ENCODE measurements around the gene GSX2. TPM values are rescaled to one million over a fixed set of nuclear protein-coding genes. Genes with fewer than 3 reads are reported as not detected.
"Not testable (repeated sequence)": the region's sequence is repeated elsewhere in the genome, so short reads cannot be mapped to it uniquely, and the experiment has no call there.

The GSX2 gene
- total RNA-seq, 2 donors from 2014 or later = not detected

DNA sequence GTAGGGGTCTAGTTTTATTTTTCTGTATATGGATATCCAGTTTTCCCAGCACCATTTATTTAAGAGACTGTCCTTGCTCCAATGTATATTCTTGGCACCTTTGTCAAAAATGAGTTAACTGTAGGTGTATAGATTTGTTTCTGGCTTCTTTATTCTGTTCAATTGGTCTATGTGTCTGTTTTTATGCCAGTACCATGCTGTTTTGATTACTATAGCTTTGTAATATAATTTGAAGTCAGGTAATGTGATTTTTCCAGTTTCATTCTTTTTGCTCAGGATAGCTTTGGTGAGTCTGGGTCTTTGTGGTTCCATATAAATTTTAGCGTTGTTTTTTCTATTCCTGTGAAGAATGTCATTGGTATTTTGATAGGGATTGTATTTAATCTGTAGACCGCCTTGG lies 28.7 kb downstream of the GSX2 start:
- not testable (repeated sequence) for DNase-seq; H3K27ac Mint-ChIP-seq; H3K9me3 Mint-ChIP-seq; H3K4me1 Mint-ChIP-seq (ENCODE audit: low read depth); H3K27me3 Mint-ChIP-seq (ENCODE audit: low read depth); H3K4me3 Mint-ChIP-seq; H3K36me3 Mint-ChIP-seq (ENCODE audit: insufficient read depth in 2 of 2); ATAC-seq (replicated peaks in 1 of 2)

DNA sequence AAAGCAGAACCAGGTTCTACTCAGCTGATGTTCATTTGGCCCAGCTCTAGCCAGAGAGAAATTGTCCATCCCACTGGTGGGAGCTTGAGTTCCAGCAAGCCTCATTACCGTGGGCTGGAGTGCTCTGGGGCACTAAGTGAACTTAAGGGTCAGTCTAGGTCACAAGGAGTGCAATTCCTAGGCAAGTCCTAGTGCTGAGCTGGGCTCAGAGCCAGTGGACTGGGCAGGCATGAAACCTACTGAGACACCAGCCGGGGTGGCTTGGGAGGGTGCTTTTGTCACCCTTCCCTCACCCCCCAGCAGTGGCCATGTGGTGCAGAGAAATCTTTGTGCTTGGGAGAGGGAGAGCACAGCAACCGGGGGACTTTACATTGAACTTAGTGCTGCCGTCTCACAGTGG lies 39.4 kb downstream of the GSX2 start:
- H3K27me3 Mint-ChIP-seq (ENCODE audit: low read depth) = no peaks in the 10 kb centered on the region
- H3K27ac Mint-ChIP-seq = no peak overlapping the region
- no peaks in the 10 kb centered on the region for H3K9me3 Mint-ChIP-seq
- DNase-seq (no peak), ATAC-seq (replicated peaks in 1 of 2) (no peak)
- H3K4me3 Mint-ChIP-seq = no peak overlapping the region
- H3K36me3 Mint-ChIP-seq (ENCODE audit: insufficient read depth in 2 of 2) = no peaks in the 10 kb centered on the region
- peaks cover 9% of the 10 kb centered on the region for H3K4me1 Mint-ChIP-seq (ENCODE audit: low read depth)

DNA sequence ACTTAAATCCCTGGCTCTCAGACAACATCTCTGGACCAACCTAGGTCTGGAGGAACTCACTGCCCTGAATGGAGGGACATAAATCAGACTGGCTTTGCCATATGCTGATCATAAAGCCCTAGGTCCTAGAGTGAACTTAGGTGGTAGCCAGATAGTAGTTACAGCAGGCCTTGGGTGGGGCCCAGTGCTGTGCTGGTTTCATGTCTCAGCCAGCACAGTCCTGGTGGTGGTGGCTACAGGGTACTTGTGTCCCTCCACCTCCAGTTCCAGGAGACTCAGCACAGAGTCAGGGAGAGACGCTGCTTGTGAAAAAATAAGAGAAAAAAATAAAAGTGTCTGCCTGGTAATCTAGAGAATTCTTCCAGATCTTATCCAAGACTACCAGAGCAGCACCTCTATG lies 40.3 kb downstream of the GSX2 start:
- Mint-ChIP-seq H3K4me1 (ENCODE audit: low read depth) (peaks cover 17% of the 10 kb centered on the region), H3K9me3 (no peaks in the 10 kb centered on the region), H3K27me3 (ENCODE audit: low read depth) (no peaks in the 10 kb centered on the region), H3K36me3 (ENCODE audit: insufficient read depth in 2 of 2) (no peaks in the 10 kb centered on the region), H3K4me3 (no peak overlapping the region), H3K27ac (no peak overlapping the region)
- no peak for DNase-seq
- no peak for ATAC-seq (replicated peaks in 1 of 2)

DNA sequence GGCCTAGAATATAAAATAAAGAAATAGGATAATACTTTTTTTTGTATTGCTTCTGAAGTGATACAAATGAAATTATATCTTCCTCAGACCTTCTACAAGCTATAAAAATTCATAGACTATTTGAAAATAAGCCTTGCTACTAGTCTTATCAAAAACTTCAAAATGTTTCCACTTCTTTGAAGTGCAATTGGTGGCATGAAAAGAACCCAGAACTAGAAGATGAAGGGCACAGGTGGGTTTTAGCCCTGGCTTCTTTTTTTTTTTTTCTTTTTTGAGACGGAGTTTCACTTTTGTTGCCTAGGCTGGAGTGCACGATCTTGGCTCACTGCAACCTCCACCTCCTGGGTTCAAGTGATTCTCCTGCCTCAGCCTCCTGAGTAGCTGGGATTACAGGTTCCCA lies 44.2 kb downstream of the GSX2 start:
- H3K4me1 Mint-ChIP-seq (ENCODE audit: low read depth) = peaks cover 18% of the 10 kb centered on the region
- H3K27me3 Mint-ChIP-seq (ENCODE audit: low read depth) = no peaks in the 10 kb centered on the region
- H3K4me3 Mint-ChIP-seq = no peak overlapping the region
- ATAC-seq (replicated peaks in 1 of 2) (no peak), DNase-seq (no peak)
- peaks cover 0 to 2% of the 10 kb centered on the region in 2 donors for H3K36me3 Mint-ChIP-seq (ENCODE audit: insufficient read depth in 2 of 2)
- peaks cover 0 to 3% of the 10 kb centered on the region in 2 donors for H3K9me3 Mint-ChIP-seq
- H3K27ac Mint-ChIP-seq = no peak overlapping the region

DNA sequence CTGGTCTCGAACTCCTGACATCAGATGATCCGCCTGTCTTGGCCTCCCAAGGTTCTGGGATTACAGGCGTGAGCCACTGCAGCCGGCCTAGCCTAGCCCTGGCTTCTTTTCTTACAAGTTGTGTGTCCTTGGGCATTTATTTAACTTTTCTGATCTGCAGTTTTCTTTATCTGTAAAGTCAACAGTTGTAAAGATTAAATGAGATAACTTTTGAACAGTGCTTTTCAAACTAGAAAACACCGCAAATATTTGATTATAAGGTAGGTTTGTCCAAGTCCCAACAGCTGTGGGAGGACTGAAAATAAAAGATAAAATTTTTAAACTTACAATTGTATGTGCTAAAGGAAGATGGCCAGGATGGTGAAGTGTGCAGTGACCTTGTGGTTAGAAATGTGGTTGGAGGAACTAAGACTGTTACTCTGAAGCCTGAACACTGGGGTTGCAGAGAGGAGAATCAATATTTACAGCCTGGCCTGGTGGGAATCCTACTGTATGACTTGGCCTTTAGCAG lies 44.8 kb downstream of the GSX2 start:
- Mint-ChIP-seq H3K27me3 (ENCODE audit: low read depth) (no peaks in the 10 kb centered on the region), H3K4me1 (ENCODE audit: low read depth) (peaks cover 18% of the 10 kb centered on the region), H3K9me3 (peaks cover 0 to 3% of the 10 kb centered on the region in 2 donors), H3K36me3 (ENCODE audit: insufficient read depth in 2 of 2) (peaks cover 0 to 2% of the 10 kb centered on the region in 2 donors), H3K4me3 (no peak overlapping the region), H3K27ac (no peak overlapping the region)
- no peak for ATAC-seq (replicated peaks in 1 of 2)
- DNase-seq = no peak

DNA sequence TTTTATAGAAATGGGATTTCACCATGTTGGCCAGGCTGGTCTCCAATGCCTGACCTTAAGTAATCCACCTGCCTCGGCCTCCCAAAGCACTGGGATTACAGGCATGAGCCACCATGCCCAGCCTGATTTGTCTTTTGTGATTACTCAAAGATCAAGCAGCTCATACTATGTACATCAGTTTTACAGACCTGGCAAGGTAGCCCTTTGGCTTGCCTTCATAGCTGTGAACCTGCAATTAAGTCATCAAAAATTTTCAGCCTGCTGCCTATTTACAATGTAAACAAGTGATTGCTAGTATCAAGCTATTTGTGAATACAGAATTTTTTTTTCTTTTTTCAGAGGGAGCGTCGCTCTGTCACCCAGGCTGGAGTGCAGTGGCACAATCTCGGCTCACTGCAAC lies 46.2 kb downstream of the GSX2 start:
- ATAC-seq (replicated peaks in 1 of 2) (no peak), DNase-seq (no peak)
- H3K9me3 Mint-ChIP-seq = peaks cover 0 to 6% of the 10 kb centered on the region in 2 donors
- H3K4me1 Mint-ChIP-seq (ENCODE audit: low read depth) = peaks cover 18% of the 10 kb centered on the region
- H3K4me3 Mint-ChIP-seq = no peak overlapping the region
- H3K36me3 Mint-ChIP-seq (ENCODE audit: insufficient read depth in 2 of 2) = peaks cover 0 to 2% of the 10 kb centered on the region in 2 donors
- no peaks in the 10 kb centered on the region for H3K27me3 Mint-ChIP-seq (ENCODE audit: low read depth)
- no peak overlapping the region for H3K27ac Mint-ChIP-seq

DNA sequence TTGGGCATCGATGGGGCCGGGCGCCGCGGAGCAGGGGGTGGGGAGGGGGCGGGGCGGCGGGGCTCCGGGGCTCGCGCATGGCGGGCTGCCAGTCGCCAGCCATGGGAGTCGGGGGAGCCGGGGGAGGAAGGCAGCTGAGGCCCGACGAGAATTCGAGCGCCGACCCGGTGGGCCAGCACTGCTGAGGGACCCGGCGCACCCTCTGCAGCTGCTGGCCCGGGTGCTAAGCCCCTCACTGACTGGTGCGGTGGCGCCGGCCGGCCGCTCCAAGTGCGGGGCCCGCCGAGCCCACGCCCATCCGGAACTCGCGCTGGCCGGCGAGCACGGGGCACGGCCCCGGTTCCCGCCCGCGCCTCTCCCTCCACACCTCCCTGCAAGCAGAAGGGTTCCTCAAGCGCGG lies 49.4 kb downstream of the GSX2 start:
- peaks cover 0 to 2% of the 10 kb centered on the region in 2 donors for H3K36me3 Mint-ChIP-seq (ENCODE audit: insufficient read depth in 2 of 2)
- H3K4me1 Mint-ChIP-seq (ENCODE audit: low read depth) = peaks cover 9% of the 10 kb centered on the region
- ATAC-seq (replicated peaks in 1 of 2) (no peak), DNase-seq (no peak)
- H3K27me3 Mint-ChIP-seq (ENCODE audit: low read depth) = peaks cover 7% of the 10 kb centered on the region
- peaks cover 0 to 6% of the 10 kb centered on the region in 2 donors for H3K9me3 Mint-ChIP-seq
- H3K27ac Mint-ChIP-seq = no peak overlapping the region
- H3K4me3 Mint-ChIP-seq = no peak overlapping the region

Other genes starting within 250 kb of the GSX2 start
- 10 to 100 TPM; 22.9 to 31.1 TPM for gene CHIC2, start 35.6 kb upstream of the GSX2 start, total RNA-seq
- under 1 TPM in 1 of 2 donors, not detected in 1; 0.43 TPM for gene PDGFRA, start 129.1 kb downstream of the GSX2 start, total RNA-seq